ENCODE data around the gene ACTRT2. TPM values are rescaled to one million over a fixed set of nuclear protein-coding genes. Genes with fewer than 3 reads are reported as not detected.

Gene ACTRT2
- total and polyA plus RNA-seq, 10 of the 15 experiments (the other 5 are each of a cell fraction or from before 2014, with no cell fraction given), result not detected

DNA sequence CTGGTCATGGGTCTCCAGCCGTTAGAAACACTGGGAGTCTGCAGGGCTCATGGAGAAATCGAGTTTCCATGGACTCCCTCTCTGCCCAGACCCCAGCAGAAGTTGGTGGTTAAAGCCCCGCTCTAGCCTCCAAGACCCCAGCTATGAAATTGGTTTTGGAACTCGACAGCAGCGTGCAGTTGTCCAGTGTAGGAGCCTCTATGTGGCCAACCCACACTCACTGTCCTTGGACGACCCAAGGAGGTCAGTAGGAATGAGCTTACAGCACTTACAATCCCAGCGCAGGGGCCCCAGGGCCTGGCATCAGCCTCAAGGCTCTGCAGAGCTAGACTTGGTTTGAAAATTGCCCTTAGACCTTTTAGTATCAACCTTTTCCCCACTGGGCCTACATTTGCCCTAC is 44.5 kb downstream of the ACTRT2 start:
- H3K4me3 ChIP-seq, result no peak overlapping the region
- no peaks in the 10 kb centered on the region for H4K20me1 ChIP-seq (ENCODE audit: control insufficient read depth, insufficient read depth)
- no peaks in the 10 kb centered on the region for H3K79me2 ChIP-seq (ENCODE audit: control insufficient read depth, insufficient read depth, low read length)
- no peak for DNase-seq (ENCODE audit: low read depth, low spot score)
- no peak overlapping the region for H3K27ac ChIP-seq (ENCODE audit: control insufficient read depth, insufficient read depth)
- ATAC-seq, result no peak
- no peak overlapping the region for H2AFZ ChIP-seq (ENCODE audit: control insufficient read depth, low read depth, low read length)
- no peaks in the 10 kb centered on the region; a peak in 2 of 4 replicates for H3K27me3 ChIP-seq (replicated peaks in 1 of 2; ENCODE audit: control insufficient read depth in 2 of 2, insufficient read depth in 2 of 2, low read length in 1 of 2)
- intact Hi-C loops (cut with micrococcal nuclease; ENCODE audit: unreplicated experiment), result no loop called here
- ChIA-PET CTCF (no interaction called here), POLR2A (no interaction called here), RAD21 (ENCODE audit: unreplicated experiment) (no interaction called here), SMC1A (ENCODE audit: uncharacterized antibody, unreplicated experiment) (no interaction called here)
- BruUV-seq (replicated peaks), result no TSS peak
- H3K4me1 ChIP-seq (ENCODE audit: control insufficient read depth, insufficient read depth, low read length), result no peaks in the 10 kb centered on the region
- in situ Hi-C loops (cut with MboI), result no loop called here
- FAIRE-seq, result no peak
- TF ChIP-seq EZH2 (IDR thresholded peaks at IDR 0.05; ENCODE audit: borderline replicate concordance, control insufficient read depth, low read depth, low read length) (no peak), SMARCA5 (IDR thresholded peaks at IDR 0.05) (no peak), ATF7 (IDR thresholded peaks at IDR 0.05; ENCODE audit: low read depth) (no peak), RAD21 (IDR thresholded peaks at IDR 0.05; ENCODE audit: insufficient read depth, low read depth, low read length) (no peak), FOXM1 (IDR thresholded peaks at IDR 0.05; ENCODE audit: low read depth, low read length) (no peak), PAX8 (IDR thresholded peaks at IDR 0.05) (no peak), NFXL1 (IDR thresholded peaks at IDR 0.05; ENCODE audit: borderline replicate concordance) (no peak), POLR2AphosphoS2 (IDR thresholded peaks at IDR 0.05; ENCODE audit: low read depth, low read length) (no peak), STAT1 (conservative IDR thresholded peaks at IDR 0.05) (no peak)
- TF ChIP-seq, protein P1, sequence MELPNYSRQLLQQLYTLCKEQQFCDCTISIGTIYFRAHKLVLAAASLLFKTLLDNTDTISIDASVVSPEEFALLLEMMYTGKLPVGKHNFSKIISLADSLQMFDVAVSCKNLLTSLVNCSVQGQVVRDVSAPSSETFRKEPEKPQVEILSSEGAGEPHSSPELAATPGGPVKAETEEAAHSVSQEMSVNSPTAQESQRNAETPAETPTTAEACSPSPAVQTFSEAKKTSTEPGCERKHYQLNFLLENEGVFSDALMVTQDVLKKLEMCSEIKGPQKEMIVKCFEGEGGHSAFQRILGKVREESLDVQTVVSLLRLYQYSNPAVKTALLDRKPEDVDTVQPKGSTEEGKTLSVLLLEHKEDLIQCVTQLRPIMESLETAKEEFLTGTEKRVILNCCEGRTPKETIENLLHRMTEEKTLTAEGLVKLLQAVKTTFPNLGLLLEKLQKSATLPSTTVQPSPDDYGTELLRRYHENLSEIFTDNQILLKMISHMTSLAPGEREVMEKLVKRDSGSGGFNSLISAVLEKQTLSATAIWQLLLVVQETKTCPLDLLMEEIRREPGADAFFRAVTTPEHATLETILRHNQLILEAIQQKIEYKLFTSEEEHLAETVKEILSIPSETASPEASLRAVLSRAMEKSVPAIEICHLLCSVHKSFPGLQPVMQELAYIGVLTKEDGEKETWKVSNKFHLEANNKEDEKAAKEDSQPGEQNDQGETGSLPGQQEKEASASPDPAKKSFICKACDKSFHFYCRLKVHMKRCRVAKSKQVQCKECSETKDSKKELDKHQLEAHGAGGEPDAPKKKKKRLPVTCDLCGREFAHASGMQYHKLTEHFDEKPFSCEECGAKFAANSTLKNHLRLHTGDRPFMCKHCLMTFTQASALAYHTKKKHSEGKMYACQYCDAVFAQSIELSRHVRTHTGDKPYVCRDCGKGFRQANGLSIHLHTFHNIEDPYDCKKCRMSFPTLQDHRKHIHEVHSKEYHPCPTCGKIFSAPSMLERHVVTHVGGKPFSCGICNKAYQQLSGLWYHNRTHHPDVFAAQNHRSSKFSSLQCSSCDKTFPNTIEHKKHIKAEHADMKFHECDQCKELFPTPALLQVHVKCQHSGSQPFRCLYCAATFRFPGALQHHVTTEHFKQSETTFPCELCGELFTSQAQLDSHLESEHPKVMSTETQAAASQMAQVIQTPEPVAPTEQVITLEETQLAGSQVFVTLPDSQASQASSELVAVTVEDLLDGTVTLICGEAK (IDR thresholded peaks at IDR 0.05; ENCODE audit: borderline replicate concordance), result no peak
- H3K36me3 ChIP-seq (ENCODE audit: control insufficient read depth in 2 of 2, insufficient read depth in 2 of 2, low read length in 1 of 2), result no peaks in the 10 kb centered on the region
- H3K4me2 ChIP-seq (ENCODE audit: control insufficient read depth, insufficient read depth), result no peak overlapping the region
- H3K9me3 ChIP-seq (replicated peaks; ENCODE audit: control insufficient read depth, insufficient read depth, low read length), result no peaks in the 10 kb centered on the region
- WGBS (ENCODE audit: insufficient coverage, insufficient replicate concordance, low lambda C conversion rate, missing lambda C conversion rate), result 4% methylated on average over 7 of the region's 7 CpGs
- H3K9ac ChIP-seq (ENCODE audit: control insufficient read depth, insufficient read depth, low read length), result no peak overlapping the region

All from GM12878 (cell line).